CD4-positive, alpha-beta T cell (primary cell): ENCODE data around the gene TAP2. TPM values are rescaled to one million over a fixed set of nuclear protein-coding genes. Genes with fewer than 3 reads are reported as not detected.

Experiments
- ATAC-seq: fragments of 200-7000 bp; cut with Tn5 transposase; one replicate; pipeline ENCODE4 v1.10.0; 2022; ENCODE audit warnings: mild to moderate bottlenecking; ENCODE audit not compliant: poor library complexity
- CTCF ChIA-PET: fragments of 350-600 bp; sonication (Branson Sonifier 250); formaldehyde crosslinking; loops from one replicate; lab custom pipeline; 2021; ENCODE audit warnings: antibody characterized with exemption, inconsistent platforms; lab: Charles Lee
- POLR2A ChIA-PET: fragments of 350-600 bp; sonication (Branson Sonifier 250); formaldehyde crosslinking; loops from one replicate; lab custom pipeline; 2021; ENCODE audit warnings: antibody characterized with exemption, inconsistent platforms; lab: Charles Lee
- DNase-seq, 14 experiments: peaks; one replicate each; pipeline ENCODE4 v3.0.0-alpha.2; 2013 to 2020; ENCODE audit warnings: mixed read lengths in 2 of 14
- H3K27ac ChIP-seq, 2 donors: one replicate each; pipeline versions ENCODE4 v1.5.1 to v1.7.0; 2013; ENCODE audit warnings: low read length in 2 of 2, low read depth in 1 of 2, mild to moderate bottlenecking in 1 of 2
- H3K27me3 ChIP-seq, 2 experiments: 1 replicate in 1 of 2; 2 replicates in 1 of 2; pipeline versions ENCODE4 v1.6.1 to v1.7.0; 2013; ENCODE audit warnings: low read length in 2 of 2, control low read depth in 1 of 2, mild to moderate bottlenecking in 1 of 2, moderate library complexity in 1 of 2; ENCODE audit not compliant: insufficient read depth in 2 of 2, control insufficient read depth in 1 of 2
- H3K36me3 ChIP-seq: one replicate; pipeline ENCODE4 v1.6.1; 2013; ENCODE audit warnings: low read length, control low read depth; ENCODE audit not compliant: insufficient read depth
- H3K4me1 ChIP-seq: one replicate; pipeline ENCODE4 v1.6.1; 2013; ENCODE audit warnings: low read length, control low read depth; ENCODE audit not compliant: insufficient read depth
- H3K4me3 ChIP-seq: one replicate; pipeline ENCODE4 v1.5.1; 2013; ENCODE audit warnings: mild to moderate bottlenecking, low read length, moderate library complexity
- H3K9me3 ChIP-seq, 2 experiments: 1 replicate in 1 of 2; 2 replicates in 1 of 2; pipeline versions ENCODE4 v1.6.1 to v1.7.0; 2013; ENCODE audit warnings: low read length in 2 of 2, mild to moderate bottlenecking in 2 of 2, control low read depth in 1 of 2, moderate library complexity in 1 of 2; ENCODE audit not compliant: control insufficient read depth in 1 of 2, insufficient read depth in 1 of 2
- H3K27ac Mint-ChIP-seq: one replicate; pipeline ENCODE4 v1.8.0; 2020; ENCODE audit warnings: mixed read lengths
- H3K27me3 Mint-ChIP-seq: one replicate; pipeline ENCODE4 v1.8.0; 2021; ENCODE audit warnings: mixed read lengths
- H3K36me3 Mint-ChIP-seq: one replicate; pipeline ENCODE4 v1.8.0; 2021; ENCODE audit warnings: low read depth, mixed read lengths
- H3K4me1 Mint-ChIP-seq: one replicate; pipeline ENCODE4 v1.8.0; 2021; ENCODE audit warnings: low read depth, mixed read lengths
- H3K4me3 Mint-ChIP-seq: one replicate; pipeline ENCODE4 v1.8.0; 2020; ENCODE audit warnings: mild to moderate bottlenecking, mixed read lengths
- H3K9me3 Mint-ChIP-seq: one replicate; pipeline ENCODE4 v1.8.0; 2020; ENCODE audit warnings: mixed read lengths
- CTCF ChIP-seq: fragments of 200-600 bp; IDR thresholded peaks from one replicate; pipeline ENCODE4 v1.8.0; 2022; ENCODE audit warnings: antibody characterized with exemption, mild to moderate bottlenecking
- intact Hi-C, 2 experiments: fragments of 100-400 bp; cut with DNase I in 1 of 2; cut with micrococcal nuclease in 1 of 2; formaldehyde crosslinking; loops; one replicate each; pipeline versions ENCODE4 v1.15.1 to v1.9.0; 2023 to 2025; cut with DNase I, micrococcal nuclease
- total RNA-seq, 174 experiments: library from RNA in 2 of 174; stranded (reverse) in 2 of 174; gene quantifications; one replicate each; pipeline ENCODE4 v1.2.3 and lab custom pipeline; 2021 to 2026

Gene TAP2
- total RNA-seq, 2 experiments from 2014 or later = 165 to 171 TPM

GRCh38 chr6:32843331-32843978 is 4.9 kb upstream of the TAP2 start:
- ATAC-seq = no peak
- Histone ChIP-seq H3K27ac (peak overlapping the region; percentile 99 to 100), H3K9me3 (no peaks in the 10 kb centered on the region), H3K27me3 (no peaks in the 10 kb centered on the region), H3K36me3 (peaks cover 65% of the 10 kb centered on the region), H3K4me3 (peak overlapping the region; percentile 94), H3K4me1 (peaks cover 71% of the 10 kb centered on the region)
- Mint-ChIP-seq H3K27me3 (no peaks in the 10 kb centered on the region), H3K9me3 (no peaks in the 10 kb centered on the region), H3K4me1 (peaks cover 96% of the 10 kb centered on the region), H3K36me3 (peaks cover 93% of the 10 kb centered on the region), H3K4me3 (peak overlapping the region; percentile 97), H3K27ac (peak overlapping the region; percentile 99)
- POLR2A ChIA-PET = interaction anchor here (1.0 to 11.2 kb wide), 13 partner anchors 14 to 651 kb away, joined by 3 to 901 read pairs (median 11); partner anchors contain the start of genes BRD2, GPSM3, HLA-DMA and HLA-DMB
- CTCF ChIA-PET = interaction anchor here (0.6 to 6.8 kb wide), 8 partner anchors 11 to 141 kb away, joined by 4 to 288 read pairs (median 13); partner anchors contain the start of genes PSMB9 and TAP1
- intact Hi-C loops = loop anchor here (10.0 kb wide), 2 partner anchors 361 to 1401 kb away; partner anchors contain the start of genes HSD17B8 (in 1 of the 2), RING1 (in 1 of the 2), RXRB (in 1 of the 2) and SLC39A7 (in 1 of the 2)
- TF ChIP-seq CTCF = no peak
- peak in 4 of 14 experiments; percentile 23 to 38 (median 33) for DNase-seq

GRCh38 chr6:32842690-32843089 is 4.2 kb upstream of the TAP2 start:
- TF ChIP-seq CTCF = no peak
- Histone ChIP-seq H3K4me3 (peak overlapping the region; percentile 94), H3K27me3 (no peaks in the 10 kb centered on the region), H3K36me3 (peaks cover 58% of the 10 kb centered on the region), H3K9me3 (no peaks in the 10 kb centered on the region), H3K4me1 (peaks cover 66% of the 10 kb centered on the region), H3K27ac (peak overlapping the region in 1 of 2 donors; percentile 100)
- H3K9me3 Mint-ChIP-seq = no peaks in the 10 kb centered on the region
- POLR2A ChIA-PET = interaction anchor here (10.2 to 11.2 kb wide), 3 partner anchors 14 to 128 kb away, joined by 282 to 901 read pairs (median 444); partner anchors contain the start of genes BRD2, PSMB9 and TAP1
- H3K4me1 Mint-ChIP-seq = peaks cover 90% of the 10 kb centered on the region
- H3K4me3 Mint-ChIP-seq = peak overlapping the region; percentile 97
- intact Hi-C loops = loop anchor here (10.0 kb wide), 2 partner anchors 362 to 1402 kb away; partner anchors contain the start of genes HSD17B8 (in 1 of the 2), RING1 (in 1 of the 2), RXRB (in 1 of the 2) and SLC39A7 (in 1 of the 2)
- H3K27ac Mint-ChIP-seq = peak overlapping the region; percentile 99
- CTCF ChIA-PET = interaction anchor here (1.5 to 6.8 kb wide), 3 partner anchors 14 to 125 kb away, joined by 3 to 288 read pairs (median 186); partner anchors contain the start of genes PSMB9 and TAP1
- no peak for DNase-seq
- no peaks in the 10 kb centered on the region for H3K27me3 Mint-ChIP-seq
- no peak for ATAC-seq
- peaks cover 87% of the 10 kb centered on the region for H3K36me3 Mint-ChIP-seq

GRCh38 chr6:32842021-32842650 is 3.6 kb upstream of the TAP2 start:
- Mint-ChIP-seq H3K27me3 (no peaks in the 10 kb centered on the region), H3K9me3 (no peaks in the 10 kb centered on the region), H3K36me3 (peaks cover 87% of the 10 kb centered on the region), H3K4me3 (peak overlapping the region; percentile 97), H3K4me1 (peaks cover 90% of the 10 kb centered on the region), H3K27ac (peak overlapping the region; percentile 99)
- Histone ChIP-seq H3K27ac (peak overlapping the region in 1 of 2 donors; percentile 5), H3K4me3 (peak overlapping the region; percentile 94), H3K36me3 (peaks cover 52% of the 10 kb centered on the region), H3K4me1 (peaks cover 66% of the 10 kb centered on the region), H3K27me3 (no peaks in the 10 kb centered on the region), H3K9me3 (no peaks in the 10 kb centered on the region)
- DNase-seq (no peak), ATAC-seq (no peak)
- POLR2A ChIA-PET = interaction anchor here (10.2 to 11.2 kb wide), 3 partner anchors 15 to 128 kb away, joined by 282 to 901 read pairs (median 444); partner anchors contain the start of genes BRD2, PSMB9 and TAP1
- no peak for TF ChIP-seq CTCF
- intact Hi-C loops = loop anchor here (10.0 kb wide), 2 partner anchors 363 to 1403 kb away; partner anchors contain the start of genes HSD17B8 (in 1 of the 2), RING1 (in 1 of the 2), RXRB (in 1 of the 2) and SLC39A7 (in 1 of the 2)
- CTCF ChIA-PET = interaction anchor here (1.5 to 6.8 kb wide), 3 partner anchors 14 to 125 kb away, joined by 3 to 288 read pairs (median 186); partner anchors contain the start of genes PSMB9 and TAP1
